IPS DF 6.9 (cell line): Measurements from ENCODE around the gene ARHGAP9.
"Not testable (repeated sequence)": the region's sequence is repeated elsewhere in the genome, so short reads cannot be mapped to it uniquely, and the experiment has no call there.

Source experiments
- DNase-seq: peaks from one replicate; pipeline ENCODE4 v3.0.0-alpha.2; 2013; ENCODE audit warnings: low read depth, low spot score
- H3K27ac ChIP-seq: one replicate; pipeline ENCODE4 v1.5.1; 2013; ENCODE audit warnings: low read length, control low read depth
- H3K27me3 ChIP-seq: 2 replicates; pipeline ENCODE4 v1.6.1; 2013; ENCODE audit warnings: mild to moderate bottlenecking, low read length; ENCODE audit not compliant: control insufficient read depth, insufficient read depth
- H3K36me3 ChIP-seq: 2 replicates; pipeline ENCODE4 v1.6.1; 2013; ENCODE audit warnings: low read length; ENCODE audit not compliant: control insufficient read depth, insufficient read depth
- H3K4me1 ChIP-seq: 2 replicates; pipeline ENCODE4 v1.6.1; 2013; ENCODE audit warnings: low read length; ENCODE audit not compliant: control insufficient read depth, insufficient read depth
- H3K4me3 ChIP-seq: 2 replicates; pipeline ENCODE4 v1.5.1; 2013; ENCODE audit warnings: mild to moderate bottlenecking, low read length
- H3K9me3 ChIP-seq: 2 replicates; pipeline ENCODE4 v1.6.1; 2013; ENCODE audit warnings: low read length, inconsistent platforms; ENCODE audit not compliant: control insufficient read depth, insufficient read depth
- whole genome bisulfite sequencing: extraction: QIAGEN DNeasy Blood & Tissue Kit; methylation state at CpG from one replicate; pipeline ENCODE4 v1.1.7; 2013; ENCODE audit warnings: mixed read lengths, missing lambda C conversion rate; ENCODE audit not compliant: insufficient read length, insufficient coverage; 5-methylcytosine and 5-hydroxymethylcytosine counted together

ARHGAP9 gene

GRCh38 chr12:57434517-57435223, 45.0 kb downstream of the ARHGAP9 start, which contains the start of gene INHBC:
Gene INHBC (plus strand): TSS chr12:57434784. CDS start chr12:57434887, 103 bp downstream.
- no peak within 1 kb of the TSS for H3K27ac ChIP-seq
- no peaks in the 10 kb centered on the region for H3K9me3 ChIP-seq
- no peak for DNase-seq
- no peaks in the 10 kb centered on the region for H3K27me3 ChIP-seq
- no CpG with 5 or more reads among the region's 8 CpGs for WGBS
- no peaks in the 10 kb centered on the region for H3K4me1 ChIP-seq
- H3K36me3 ChIP-seq: no peaks in the 10 kb centered on the region
- no peak within 1 kb of the TSS for H3K4me3 ChIP-seq

GRCh38 chr12:57433370-57433769, 46.3 kb downstream of the ARHGAP9 start:
- no peak for DNase-seq
- Histone ChIP-seq H3K27ac (no peak overlapping the region), H3K4me1 (no peaks in the 10 kb centered on the region), H3K27me3 (no peaks in the 10 kb centered on the region), H3K36me3 (no peaks in the 10 kb centered on the region), H3K9me3 (no peaks in the 10 kb centered on the region), H3K4me3 (no peak overlapping the region)
- WGBS: no CpG with 5 or more reads among the region's 3 CpGs

- Histone ChIP-seq H3K36me3 (no peaks in the 10 kb centered on the region), H3K27ac (no peak overlapping the region), H3K4me3 (no peak overlapping the region), H3K4me1 (no peaks in the 10 kb centered on the region), H3K9me3 (no peaks in the 10 kb centered on the region), H3K27me3 (no peaks in the 10 kb centered on the region)
- no CpG with 5 or more reads among the region's 11 CpGs for WGBS
- no peak for DNase-seq
Observed at GRCh38 chr12:57431654-57432188, 47.9 kb downstream of the ARHGAP9 start.

GRCh38 chr12:57430931-57431566, 48.6 kb downstream of the ARHGAP9 start, which contains the start of gene R3HDM2:
Gene R3HDM2 (minus strand): TSS chr12:57431043. CDS start chr12:57310428, 120,615 bp downstream.
- no CpG with 5 or more reads among the region's 41 CpGs for WGBS
- no peaks in the 10 kb centered on the region for H3K4me1 ChIP-seq
- H3K27ac ChIP-seq: no peak within 1 kb of the TSS
- no peaks in the 10 kb centered on the region for H3K27me3 ChIP-seq
- peak; percentile 87 for DNase-seq
- H3K36me3 ChIP-seq: no peaks in the 10 kb centered on the region
- peak within 1 kb of the TSS; percentile 64; the same call in 1 of the 2 replicates for H3K4me3 ChIP-seq
- no peaks in the 10 kb centered on the region for H3K9me3 ChIP-seq

GRCh38 chr12:57430112-57430930, 49.3 kb downstream of the ARHGAP9 start:
- Histone ChIP-seq H3K4me3 (peak overlapping the region; percentile 64; the same call in 1 of the 2 replicates), H3K27me3 (no peaks in the 10 kb centered on the region), H3K27ac (no peak overlapping the region), H3K4me1 (no peaks in the 10 kb centered on the region), H3K9me3 (no peaks in the 10 kb centered on the region), H3K36me3 (no peaks in the 10 kb centered on the region)
- WGBS: no CpG with 5 or more reads among the region's 74 CpGs
- DNase-seq: no peak

- Histone ChIP-seq H3K27me3 (no peaks in the 10 kb centered on the region), H3K27ac (no peak overlapping the region), H3K9me3 (no peaks in the 10 kb centered on the region), H3K4me1 (no peaks in the 10 kb centered on the region), H3K36me3 (no peaks in the 10 kb centered on the region), H3K4me3 (peak overlapping the region; percentile 64; the same call in 1 of the 2 replicates)
- WGBS: no CpG with 5 or more reads among the region's 9 CpGs
- DNase-seq: no peak
Observed at GRCh38 chr12:57429473-57430111, 50.1 kb downstream of the ARHGAP9 start.

GRCh38 chr12:57428965-57429364, 50.7 kb downstream of the ARHGAP9 start:
- H3K36me3 ChIP-seq: no peaks in the 10 kb centered on the region
- no CpG with 5 or more reads among the region's 6 CpGs for WGBS
- no peaks in the 10 kb centered on the region for H3K4me1 ChIP-seq
- H3K27me3 ChIP-seq: no peaks in the 10 kb centered on the region
- no peak for DNase-seq
- no peaks in the 10 kb centered on the region for H3K9me3 ChIP-seq
- no peak overlapping the region for H3K4me3 ChIP-seq
- no peak overlapping the region for H3K27ac ChIP-seq

GRCh38 chr12:57426948-57427347, 52.7 kb downstream of the ARHGAP9 start:
- not testable (repeated sequence) for H3K27ac ChIP-seq, DNase-seq, H3K36me3 ChIP-seq

More at GRCh38 chr12:57426948-57427347, 52.7 kb downstream of the ARHGAP9 start:
- no CpG with 5 or more reads among the region's 10 CpGs for WGBS
- H3K4me1 ChIP-seq, H3K27me3 ChIP-seq, H3K9me3 ChIP-seq, H3K4me3 ChIP-seq: not testable (repeated sequence)
